Body of pancreas (tissue), 4 donors: ENCODE data around the gene EQTN.

Experiments
- POLR2A ChIP-seq, 3 donors: fragments of 450-650 bp; IDR thresholded peaks; one replicate each; pipeline ENCODE4 v1.6.1; 2016; ENCODE audit warnings: antibody characterized with exemption in 3 of 3, mild to moderate bottlenecking in 2 of 3
- TF ChIP-seq, protein P1 (sequence below), 7 experiments: fragments of 450-650 bp in 4 of 7; fragments of 200-600 bp in 3 of 7; sonication (generic) in 3 of 7; IDR thresholded peaks; one replicate each; pipeline ENCODE4 v1.5.1; 2016 to 2019; ENCODE audit warnings: antibody characterized with exemption in 7 of 7

- TF ChIP-seq, protein P1, sequence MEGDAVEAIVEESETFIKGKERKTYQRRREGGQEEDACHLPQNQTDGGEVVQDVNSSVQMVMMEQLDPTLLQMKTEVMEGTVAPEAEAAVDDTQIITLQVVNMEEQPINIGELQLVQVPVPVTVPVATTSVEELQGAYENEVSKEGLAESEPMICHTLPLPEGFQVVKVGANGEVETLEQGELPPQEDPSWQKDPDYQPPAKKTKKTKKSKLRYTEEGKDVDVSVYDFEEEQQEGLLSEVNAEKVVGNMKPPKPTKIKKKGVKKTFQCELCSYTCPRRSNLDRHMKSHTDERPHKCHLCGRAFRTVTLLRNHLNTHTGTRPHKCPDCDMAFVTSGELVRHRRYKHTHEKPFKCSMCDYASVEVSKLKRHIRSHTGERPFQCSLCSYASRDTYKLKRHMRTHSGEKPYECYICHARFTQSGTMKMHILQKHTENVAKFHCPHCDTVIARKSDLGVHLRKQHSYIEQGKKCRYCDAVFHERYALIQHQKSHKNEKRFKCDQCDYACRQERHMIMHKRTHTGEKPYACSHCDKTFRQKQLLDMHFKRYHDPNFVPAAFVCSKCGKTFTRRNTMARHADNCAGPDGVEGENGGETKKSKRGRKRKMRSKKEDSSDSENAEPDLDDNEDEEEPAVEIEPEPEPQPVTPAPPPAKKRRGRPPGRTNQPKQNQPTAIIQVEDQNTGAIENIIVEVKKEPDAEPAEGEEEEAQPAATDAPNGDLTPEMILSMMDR (IDR thresholded peaks at IDR 0.05) = no peak
- no peak for TF ChIP-seq POLR2A (IDR thresholded peaks at IDR 0.05)
Measured at GRCh38 chr9:27291292-27291691, 5.7 kb downstream of the EQTN start.
